HG03103 (cell line): ENCODE results near the gene NANS.

Source experiments
- ATAC-seq: cut with Tn5 transposase; IDR thresholded peaks from one replicate; pipeline ENCODE4 v1.9.1; 2021; ENCODE audit warnings: low read depth; ENCODE audit not compliant: unreplicated experiment

The NANS gene

GRCh38 chr9:98037357-98037756 is 19.2 kb upstream of the NANS start:
- no peak for ATAC-seq

- ATAC-seq: no peak
Measured at GRCh38 chr9:98038958-98039357, 17.6 kb upstream of the NANS start.

GRCh38 chr9:98039607-98040017 is 16.9 kb upstream of the NANS start:
- ATAC-seq: peak; percentile 49

GRCh38 chr9:98040212-98040611 is 16.3 kb upstream of the NANS start:
- no peak for ATAC-seq

- no peak for ATAC-seq
Measured at GRCh38 chr9:98043915-98044314, 12.6 kb upstream of the NANS start.

GRCh38 chr9:98045234-98046179 is 11.0 kb upstream of the NANS start:
- no peak for ATAC-seq

- ATAC-seq: no peak
Measured at GRCh38 chr9:98046180-98046543, 10.4 kb upstream of the NANS start.

- no peak for ATAC-seq
Measured at GRCh38 chr9:98047002-98047401, 9.5 kb upstream of the NANS start.

GRCh38 chr9:98049288-98050072 is 7.1 kb upstream of the NANS start:
- ATAC-seq: no peak

GRCh38 chr9:98050351-98050750 is 6.2 kb upstream of the NANS start:
- no peak for ATAC-seq

- no peak for ATAC-seq
Measured at GRCh38 chr9:98054376-98054951, 2.1 kb upstream of the NANS start.

- no peak for ATAC-seq
Measured at GRCh38 chr9:98057138-98057799, 737 bp downstream of the NANS start.

- no peak for ATAC-seq
Measured at GRCh38 chr9:98062161-98062560, 5.6 kb downstream of the NANS start.

- no peak for ATAC-seq
Measured at GRCh38 chr9:98064623-98065392, 8.3 kb downstream of the NANS start.

GRCh38 chr9:98066235-98066634 is 9.7 kb downstream of the NANS start:
- ATAC-seq: no peak

GRCh38 chr9:98067184-98067583 is 10.7 kb downstream of the NANS start:
- ATAC-seq: no peak

- ATAC-seq: no peak
Measured at GRCh38 chr9:98069551-98069950, 13.0 kb downstream of the NANS start.

GRCh38 chr9:98070704-98071103 is 14.2 kb downstream of the NANS start:
- no peak for ATAC-seq

GRCh38 chr9:98071737-98072136 is 15.2 kb downstream of the NANS start:
- no peak for ATAC-seq
